ENCODE measurements around the gene NLGN1.

DNA sequence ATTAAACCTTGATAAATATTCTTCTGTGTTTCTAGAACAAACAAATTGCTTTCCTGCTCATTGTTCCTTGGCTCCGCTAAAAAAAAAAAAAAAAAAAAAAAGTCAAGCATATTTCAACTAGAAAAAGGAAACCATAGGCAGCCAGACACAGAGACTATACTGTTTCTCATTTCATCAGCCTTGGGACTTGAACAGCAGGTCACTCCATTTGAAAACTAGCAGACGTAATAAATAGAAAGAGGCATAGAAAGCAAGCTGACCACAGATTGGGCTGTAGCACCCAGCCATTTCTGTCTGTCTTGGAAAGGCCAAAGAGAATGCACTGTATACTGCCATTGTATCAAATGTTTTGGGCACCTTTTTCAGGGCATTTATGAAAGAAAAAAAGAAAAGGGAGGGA lies 697.1 kb downstream of the NLGN1 start:
- TF ChIP-seq CTCF (IDR thresholded peaks at IDR 0.05; ENCODE audit: low read length) = no peak
- TF ChIP-seq EZH2 (IDR thresholded peaks at IDR 0.05; ENCODE audit: borderline replicate concordance, low read length) = no peak

All from OCI-LY1 (cell line).